Measurements from ENCODE around the gene LRRIQ4.

Gene LRRIQ4

GRCh38 chr3:169838511-169839030 lies 25.9 kb downstream of the LRRIQ4 start:
- no peak for TF ChIP-seq ZNF8 (CRISPR knock-in tag; IDR thresholded peaks at IDR 0.05)
- no peak for TF ChIP-seq PPARA (CRISPR knock-in tag; IDR thresholded peaks at IDR 0.05; ENCODE audit: borderline replicate concordance)
- TF ChIP-seq CREB5 (CRISPR knock-in tag; IDR thresholded peaks at IDR 0.05; ENCODE audit: low read depth), result no peak
- TF ChIP-seq ISL1 (CRISPR knock-in tag; IDR thresholded peaks at IDR 0.05), result no peak
- no peak for TF ChIP-seq POU6F1 (CRISPR knock-in tag; IDR thresholded peaks at IDR 0.05; ENCODE audit: borderline replicate concordance, low read depth)
- no peak for TF ChIP-seq ZFP3 (CRISPR knock-in tag; IDR thresholded peaks at IDR 0.05)
- no peak for TF ChIP-seq ZNF70 (CRISPR knock-in tag; IDR thresholded peaks at IDR 0.05)
- no peak for TF ChIP-seq CSRNP3 (CRISPR knock-in tag; IDR thresholded peaks at IDR 0.05)
- ATAC-seq, result no peak

GRCh38 chr3:169841171-169841570 lies 28.5 kb downstream of the LRRIQ4 start:
- ATAC-seq, result no peak
- TF ChIP-seq OSR1 (CRISPR knock-in tag; IDR thresholded peaks at IDR 0.05) (no peak), ZNF565 (CRISPR knock-in tag; conservative IDR thresholded peaks at IDR 0.05; ENCODE audit: low read depth) (no peak), CSRNP3 (CRISPR knock-in tag; IDR thresholded peaks at IDR 0.05) (no peak)

GRCh38 chr3:169842960-169843359 lies 30.3 kb downstream of the LRRIQ4 start:
- no peak for ATAC-seq
- no peak for TF ChIP-seq CSDC2 (CRISPR knock-in tag; IDR thresholded peaks at IDR 0.05)
- TF ChIP-seq ESRRG (CRISPR knock-in tag; IDR thresholded peaks at IDR 0.05), result no peak
- no peak for TF ChIP-seq TSHZ2 (CRISPR knock-in tag; IDR thresholded peaks at IDR 0.05)
- TF ChIP-seq ARNTL (CRISPR knock-in tag; IDR thresholded peaks at IDR 0.05; ENCODE audit: borderline replicate concordance, low read depth), result no peak
- TF ChIP-seq POU6F1 (CRISPR knock-in tag; IDR thresholded peaks at IDR 0.05; ENCODE audit: borderline replicate concordance, low read depth), result no peak
- TF ChIP-seq CREB5 (CRISPR knock-in tag; IDR thresholded peaks at IDR 0.05; ENCODE audit: low read depth), result no peak
- TF ChIP-seq ISL1 (CRISPR knock-in tag; IDR thresholded peaks at IDR 0.05), result no peak
- no peak for TF ChIP-seq CSRNP3 (CRISPR knock-in tag; IDR thresholded peaks at IDR 0.05)
